WTC11 (cell line): ENCODE results near the gene AXIN2.

Experiments used
- GABPB1 ChIP-seq: sonication (generic); formaldehyde crosslinking; IDR thresholded peaks from 2 replicates; pipeline ENCODE4 v1.8.1; 2023; ENCODE audit warnings: mild to moderate bottlenecking, missing genetic modification reagents
- NFYB ChIP-seq: sonication (generic); formaldehyde crosslinking; conservative IDR thresholded peaks from 2 replicates; pipeline ENCODE4 v1.8.0; 2022; ENCODE audit warnings: low read depth, missing genetic modification reagents
- NR1H2 ChIP-seq: sonication (generic); formaldehyde crosslinking; IDR thresholded peaks from 2 replicates; pipeline ENCODE4 v1.9.0; 2021; ENCODE audit warnings: mild to moderate bottlenecking, moderate library complexity, missing genetic modification reagents
- TEAD4 ChIP-seq: sonication (generic); formaldehyde crosslinking; IDR thresholded peaks from 2 replicates; pipeline ENCODE4 v1.8.0; 2022; ENCODE audit warnings: mild to moderate bottlenecking, missing genetic modification reagents
- TF ChIP-seq, protein P1 (sequence below): sonication (generic); formaldehyde crosslinking; IDR thresholded peaks from 2 replicates; pipeline ENCODE4 v1.8.1; 2023; ENCODE audit warnings: mild to moderate bottlenecking, missing genetic modification reagents, borderline replicate concordance
- TF ChIP-seq, protein P2 (sequence below): sonication (generic); formaldehyde crosslinking; IDR thresholded peaks from 2 replicates; pipeline ENCODE4 v1.8.1; 2022; ENCODE audit warnings: missing genetic modification reagents, borderline replicate concordance
- TF ChIP-seq, protein P3 (sequence below): fragments of 200-600 bp; IDR thresholded peaks from 2 replicates; pipeline ENCODE4 v1.8.0; 2022; ENCODE audit warnings: antibody characterized with exemption
- TF ChIP-seq, protein P4 (sequence below): sonication (generic); formaldehyde crosslinking; conservative IDR thresholded peaks from 2 replicates; pipeline ENCODE4 v1.8.1; 2022; ENCODE audit warnings: mild to moderate bottlenecking, missing genetic modification reagents
- TF ChIP-seq, protein P5 (sequence below): sonication (generic); formaldehyde crosslinking; IDR thresholded peaks from 2 replicates; pipeline ENCODE4 v1.8.1; 2022; ENCODE audit warnings: mild to moderate bottlenecking, moderate library complexity, missing genetic modification reagents
- TF ChIP-seq, protein P6 (sequence below): sonication (generic); formaldehyde crosslinking; IDR thresholded peaks from 2 replicates; pipeline ENCODE4 v1.8.1; 2022; ENCODE audit warnings: low read depth, missing genetic modification reagents, borderline replicate concordance

DNA sequence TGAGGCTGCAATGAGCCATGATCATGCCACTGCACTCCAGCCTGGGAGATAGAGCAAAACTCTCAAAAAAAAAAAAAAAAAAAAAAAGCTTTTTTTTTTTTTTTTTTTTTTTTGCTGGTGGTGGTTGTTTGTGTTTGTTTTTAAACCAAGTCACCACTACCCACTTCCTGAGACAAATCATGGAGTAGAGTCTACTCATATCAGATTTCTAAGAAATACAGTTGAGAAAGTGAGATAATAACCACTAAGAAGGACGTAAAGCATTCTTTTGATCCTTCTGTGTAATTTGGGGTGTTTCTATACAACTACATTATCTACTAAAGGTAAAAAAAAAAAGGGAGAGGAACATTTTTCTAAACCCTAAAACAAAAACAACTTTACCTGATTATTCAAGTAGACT, 38.0 kb downstream of the AXIN2 start:
- TF ChIP-seq, protein P1, sequence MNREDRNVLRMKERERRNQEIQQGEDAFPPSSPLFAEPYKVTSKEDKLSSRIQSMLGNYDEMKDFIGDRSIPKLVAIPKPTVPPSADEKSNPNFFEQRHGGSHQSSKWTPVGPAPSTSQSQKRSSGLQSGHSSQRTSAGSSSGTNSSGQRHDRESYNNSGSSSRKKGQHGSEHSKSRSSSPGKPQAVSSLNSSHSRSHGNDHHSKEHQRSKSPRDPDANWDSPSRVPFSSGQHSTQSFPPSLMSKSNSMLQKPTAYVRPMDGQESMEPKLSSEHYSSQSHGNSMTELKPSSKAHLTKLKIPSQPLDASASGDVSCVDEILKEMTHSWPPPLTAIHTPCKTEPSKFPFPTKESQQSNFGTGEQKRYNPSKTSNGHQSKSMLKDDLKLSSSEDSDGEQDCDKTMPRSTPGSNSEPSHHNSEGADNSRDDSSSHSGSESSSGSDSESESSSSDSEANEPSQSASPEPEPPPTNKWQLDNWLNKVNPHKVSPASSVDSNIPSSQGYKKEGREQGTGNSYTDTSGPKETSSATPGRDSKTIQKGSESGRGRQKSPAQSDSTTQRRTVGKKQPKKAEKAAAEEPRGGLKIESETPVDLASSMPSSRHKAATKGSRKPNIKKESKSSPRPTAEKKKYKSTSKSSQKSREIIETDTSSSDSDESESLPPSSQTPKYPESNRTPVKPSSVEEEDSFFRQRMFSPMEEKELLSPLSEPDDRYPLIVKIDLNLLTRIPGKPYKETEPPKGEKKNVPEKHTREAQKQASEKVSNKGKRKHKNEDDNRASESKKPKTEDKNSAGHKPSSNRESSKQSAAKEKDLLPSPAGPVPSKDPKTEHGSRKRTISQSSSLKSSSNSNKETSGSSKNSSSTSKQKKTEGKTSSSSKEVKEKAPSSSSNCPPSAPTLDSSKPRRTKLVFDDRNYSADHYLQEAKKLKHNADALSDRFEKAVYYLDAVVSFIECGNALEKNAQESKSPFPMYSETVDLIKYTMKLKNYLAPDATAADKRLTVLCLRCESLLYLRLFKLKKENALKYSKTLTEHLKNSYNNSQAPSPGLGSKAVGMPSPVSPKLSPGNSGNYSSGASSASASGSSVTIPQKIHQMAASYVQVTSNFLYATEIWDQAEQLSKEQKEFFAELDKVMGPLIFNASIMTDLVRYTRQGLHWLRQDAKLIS (CRISPR knock-in tag): no peak
- TF ChIP-seq, protein P2, sequence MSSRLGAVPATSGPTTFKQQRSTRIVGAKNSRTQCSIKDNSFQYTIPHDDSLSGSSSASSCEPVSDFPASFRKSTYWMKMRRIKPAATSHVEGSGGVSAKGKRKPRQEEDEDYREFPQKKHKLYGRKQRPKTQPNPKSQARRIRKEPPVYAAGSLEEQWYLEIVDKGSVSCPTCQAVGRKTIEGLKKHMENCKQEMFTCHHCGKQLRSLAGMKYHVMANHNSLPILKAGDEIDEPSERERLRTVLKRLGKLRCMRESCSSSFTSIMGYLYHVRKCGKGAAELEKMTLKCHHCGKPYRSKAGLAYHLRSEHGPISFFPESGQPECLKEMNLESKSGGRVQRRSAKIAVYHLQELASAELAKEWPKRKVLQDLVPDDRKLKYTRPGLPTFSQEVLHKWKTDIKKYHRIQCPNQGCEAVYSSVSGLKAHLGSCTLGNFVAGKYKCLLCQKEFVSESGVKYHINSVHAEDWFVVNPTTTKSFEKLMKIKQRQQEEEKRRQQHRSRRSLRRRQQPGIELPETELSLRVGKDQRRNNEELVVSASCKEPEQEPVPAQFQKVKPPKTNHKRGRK (CRISPR knock-in tag): no peak
- no peak for TF ChIP-seq GABPB1 (CRISPR knock-in tag)
- no peak for TF ChIP-seq TEAD4 (CRISPR knock-in tag)
- TF ChIP-seq NR1H2: no peak
- TF ChIP-seq, protein P3, sequence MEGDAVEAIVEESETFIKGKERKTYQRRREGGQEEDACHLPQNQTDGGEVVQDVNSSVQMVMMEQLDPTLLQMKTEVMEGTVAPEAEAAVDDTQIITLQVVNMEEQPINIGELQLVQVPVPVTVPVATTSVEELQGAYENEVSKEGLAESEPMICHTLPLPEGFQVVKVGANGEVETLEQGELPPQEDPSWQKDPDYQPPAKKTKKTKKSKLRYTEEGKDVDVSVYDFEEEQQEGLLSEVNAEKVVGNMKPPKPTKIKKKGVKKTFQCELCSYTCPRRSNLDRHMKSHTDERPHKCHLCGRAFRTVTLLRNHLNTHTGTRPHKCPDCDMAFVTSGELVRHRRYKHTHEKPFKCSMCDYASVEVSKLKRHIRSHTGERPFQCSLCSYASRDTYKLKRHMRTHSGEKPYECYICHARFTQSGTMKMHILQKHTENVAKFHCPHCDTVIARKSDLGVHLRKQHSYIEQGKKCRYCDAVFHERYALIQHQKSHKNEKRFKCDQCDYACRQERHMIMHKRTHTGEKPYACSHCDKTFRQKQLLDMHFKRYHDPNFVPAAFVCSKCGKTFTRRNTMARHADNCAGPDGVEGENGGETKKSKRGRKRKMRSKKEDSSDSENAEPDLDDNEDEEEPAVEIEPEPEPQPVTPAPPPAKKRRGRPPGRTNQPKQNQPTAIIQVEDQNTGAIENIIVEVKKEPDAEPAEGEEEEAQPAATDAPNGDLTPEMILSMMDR: no peak
- no peak for TF ChIP-seq NFYB (CRISPR knock-in tag)
- TF ChIP-seq, protein P4, sequence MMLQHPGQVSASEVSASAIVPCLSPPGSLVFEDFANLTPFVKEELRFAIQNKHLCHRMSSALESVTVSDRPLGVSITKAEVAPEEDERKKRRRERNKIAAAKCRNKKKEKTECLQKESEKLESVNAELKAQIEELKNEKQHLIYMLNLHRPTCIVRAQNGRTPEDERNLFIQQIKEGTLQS (CRISPR knock-in tag): no peak
- TF ChIP-seq, protein P5, sequence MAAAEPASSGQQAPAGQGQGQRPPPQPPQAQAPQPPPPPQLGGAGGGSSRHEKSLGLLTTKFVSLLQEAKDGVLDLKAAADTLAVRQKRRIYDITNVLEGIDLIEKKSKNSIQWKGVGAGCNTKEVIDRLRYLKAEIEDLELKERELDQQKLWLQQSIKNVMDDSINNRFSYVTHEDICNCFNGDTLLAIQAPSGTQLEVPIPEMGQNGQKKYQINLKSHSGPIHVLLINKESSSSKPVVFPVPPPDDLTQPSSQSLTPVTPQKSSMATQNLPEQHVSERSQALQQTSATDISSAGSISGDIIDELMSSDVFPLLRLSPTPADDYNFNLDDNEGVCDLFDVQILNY (CRISPR knock-in tag): no peak
- TF ChIP-seq, protein P6, sequence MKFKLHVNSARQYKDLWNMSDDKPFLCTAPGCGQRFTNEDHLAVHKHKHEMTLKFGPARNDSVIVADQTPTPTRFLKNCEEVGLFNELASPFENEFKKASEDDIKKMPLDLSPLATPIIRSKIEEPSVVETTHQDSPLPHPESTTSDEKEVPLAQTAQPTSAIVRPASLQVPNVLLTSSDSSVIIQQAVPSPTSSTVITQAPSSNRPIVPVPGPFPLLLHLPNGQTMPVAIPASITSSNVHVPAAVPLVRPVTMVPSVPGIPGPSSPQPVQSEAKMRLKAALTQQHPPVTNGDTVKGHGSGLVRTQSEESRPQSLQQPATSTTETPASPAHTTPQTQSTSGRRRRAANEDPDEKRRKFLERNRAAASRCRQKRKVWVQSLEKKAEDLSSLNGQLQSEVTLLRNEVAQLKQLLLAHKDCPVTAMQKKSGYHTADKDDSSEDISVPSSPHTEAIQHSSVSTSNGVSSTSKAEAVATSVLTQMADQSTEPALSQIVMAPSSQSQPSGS (CRISPR knock-in tag): no peak
